Hepatocyte (in vitro differentiated cells): ENCODE data around the gene INPP4B. TPM values are rescaled to one million over a fixed set of nuclear protein-coding genes. Genes with fewer than 3 reads are reported as not detected.

Source experiments
- DNase-seq: peaks from one replicate; pipeline ENCODE4 v3.0.0-alpha.2; 2016; ENCODE audit warnings: low spot score
- H2AFZ ChIP-seq: fragments of 200-600 bp; sonication (generic); 2 replicates; pipeline ENCODE4 v1.6.0; 2016; ENCODE audit warnings: antibody characterized with exemption, mild to moderate bottlenecking
- H3K27ac ChIP-seq: fragments of 200-600 bp; sonication (generic); 2 replicates; pipeline ENCODE4 v1.5.1; 2016; ENCODE audit warnings: mild to moderate bottlenecking
- H3K27me3 ChIP-seq: fragments of 200-600 bp; sonication (generic); 2 replicates; pipeline ENCODE4 v1.6.1; 2016
- H3K36me3 ChIP-seq: fragments of 200-600 bp; sonication (generic); replicated peaks from 2 replicates; pipeline ENCODE4 v1.5.1; 2016; ENCODE audit warnings: low read depth; ENCODE audit not compliant: insufficient read depth
- H3K4me1 ChIP-seq: fragments of 200-600 bp; sonication (generic); 2 replicates; pipeline ENCODE4 v1.5.1; 2016; ENCODE audit warnings: mild to moderate bottlenecking, moderate library complexity; ENCODE audit not compliant: insufficient read depth
- H3K4me2 ChIP-seq: fragments of 200-600 bp; sonication (generic); 2 replicates; pipeline ENCODE4 v1.6.0; 2016
- H3K4me3 ChIP-seq: fragments of 200-600 bp; sonication (generic); 2 replicates; pipeline ENCODE4 v1.5.1; 2016; ENCODE audit warnings: mild to moderate bottlenecking
- H3K79me2 ChIP-seq: fragments of 200-600 bp; sonication (generic); 2 replicates; pipeline ENCODE4 v1.6.0; 2017; ENCODE audit warnings: mild to moderate bottlenecking
- H3K9me2 ChIP-seq: fragments of 200-600 bp; sonication (generic); replicated peaks from 2 replicates; pipeline ENCODE4 v1.6.0; 2017; ENCODE audit warnings: mild to moderate bottlenecking; ENCODE audit not compliant: insufficient read depth
- H3K9me3 ChIP-seq: fragments of 200-600 bp; sonication (generic); 2 replicates; pipeline ENCODE4 v1.5.1; 2016; ENCODE audit warnings: low read depth, mild to moderate bottlenecking
- H4K20me1 ChIP-seq: fragments of 200-600 bp; sonication (generic); 2 replicates; pipeline ENCODE4 v1.6.0; 2016; ENCODE audit warnings: mild to moderate bottlenecking; ENCODE audit not compliant: insufficient read depth, poor library complexity, severe bottlenecking
- CTCF ChIP-seq: fragments of 200-600 bp; sonication (generic); IDR thresholded peaks from 2 replicates; pipeline ENCODE4 v1.5.1; 2016; ENCODE audit warnings: antibody characterized with exemption, mild to moderate bottlenecking; ENCODE audit not compliant: poor library complexity
- EZH2 ChIP-seq: fragments of 200-600 bp; sonication (generic); IDR thresholded peaks from 2 replicates; pipeline ENCODE4 v1.6.1; 2016; ENCODE audit warnings: antibody characterized with exemption, mild to moderate bottlenecking, borderline replicate concordance
- EZH2phosphoT487 ChIP-seq: fragments of 200-600 bp; sonication (generic); IDR thresholded peaks from one replicate; pipeline ENCODE4 v1.6.1; 2018; ENCODE audit warnings: antibody characterized with exemption, mild to moderate bottlenecking, low read depth, moderate library complexity; ENCODE audit not compliant: unreplicated experiment, severe bottlenecking
- WGBS: methylation state at CpG from one replicate; pipeline ENCODE4 v1.1.6; 2016; ENCODE audit warnings: low lambda C conversion rate; ENCODE audit errors: missing lambda C conversion rate; 5-methylcytosine and 5-hydroxymethylcytosine counted together
- polyA plus RNA-seq: library from polyadenylated mRNA; unstranded; fragments of >200 nt; fragmentation: Nextera tagmentation; extraction: Ambion mirVana; gene quantifications from 2 replicates; pipeline ENCODE4 v1.2.1, GENCODE V29; 2016
- total RNA-seq: library from RNA; depleted of rRNA; stranded (reverse); fragments of >200 nt; gene quantifications from 2 replicates; pipeline ENCODE4 v1.2.3, GENCODE V29; 2014

INPP4B gene
- total and polyA plus RNA-seq, 2 experiments from 2014 or later: 4.2 to 7.1 TPM

- Histone ChIP-seq H3K36me3 (no peaks in the 10 kb centered on the region), H3K4me1 (no peaks in the 10 kb centered on the region), H3K4me3 (no peak overlapping the region), H3K79me2 (no peaks in the 10 kb centered on the region), H3K9me2 (no peaks in the 10 kb centered on the region), H3K4me2 (no peak overlapping the region), H3K27me3 (no peaks in the 10 kb centered on the region), H3K9me3 (no peaks in the 10 kb centered on the region), H2AFZ (no peak overlapping the region), H3K27ac (no peak overlapping the region), H4K20me1 (no peaks in the 10 kb centered on the region)
- WGBS: 87% methylated on average over 12 of the region's 12 CpGs
- TF ChIP-seq CTCF (no peak), EZH2phosphoT487 (no peak), EZH2 (no peak)
- no peak for DNase-seq
These were observed 509.7 kb downstream of the INPP4B start for GRCh38 chr4:142336251-142336934.

- no peaks in the 10 kb centered on the region for H3K79me2 ChIP-seq
- no peak overlapping the region for H3K4me3 ChIP-seq
- no peaks in the 10 kb centered on the region for H3K4me1 ChIP-seq
- H3K4me2 ChIP-seq: no peak overlapping the region
- H3K27me3 ChIP-seq: no peaks in the 10 kb centered on the region
- no peaks in the 10 kb centered on the region for H3K36me3 ChIP-seq
- no peaks in the 10 kb centered on the region for H3K9me2 ChIP-seq
- DNase-seq: no peak
- H3K9me3 ChIP-seq: no peaks in the 10 kb centered on the region
- H4K20me1 ChIP-seq: no peaks in the 10 kb centered on the region
- H2AFZ ChIP-seq: no peak overlapping the region
- H3K27ac ChIP-seq: no peak overlapping the region
- no peak for TF ChIP-seq CTCF
- TF ChIP-seq EZH2: no peak
- no peak for TF ChIP-seq EZH2phosphoT487
These were observed 511.2 kb downstream of the INPP4B start for GRCh38 chr4:142334931-142335330.

- Histone ChIP-seq H2AFZ (no peak overlapping the region), H3K9me3 (no peaks in the 10 kb centered on the region), H4K20me1 (no peaks in the 10 kb centered on the region), H3K27ac (no peak overlapping the region), H3K27me3 (no peaks in the 10 kb centered on the region), H3K36me3 (no peaks in the 10 kb centered on the region), H3K4me3 (no peak overlapping the region), H3K79me2 (no peaks in the 10 kb centered on the region), H3K4me1 (peaks cover under 1% of the 10 kb centered on the region), H3K4me2 (no peak overlapping the region), H3K9me2 (no peaks in the 10 kb centered on the region)
- WGBS: 78% methylated on average over 1 of the region's 1 CpG
- DNase-seq: no peak
- TF ChIP-seq CTCF (no peak), EZH2phosphoT487 (no peak), EZH2 (no peak)
These were observed 514.5 kb downstream of the INPP4B start for GRCh38 chr4:142331646-142332045.

GRCh38 chr4:142331132-142331531 lies 515.0 kb downstream of the INPP4B start:
- no peak overlapping the region for H2AFZ ChIP-seq
- WGBS: 87% methylated on average over 4 of the region's 4 CpGs
- peaks cover 4% of the 10 kb centered on the region for H3K4me1 ChIP-seq
- no peaks in the 10 kb centered on the region for H3K9me2 ChIP-seq
- no peak for DNase-seq
- H3K36me3 ChIP-seq: no peaks in the 10 kb centered on the region
- H3K27ac ChIP-seq: no peak overlapping the region
- H3K9me3 ChIP-seq: no peaks in the 10 kb centered on the region
- H3K79me2 ChIP-seq: no peaks in the 10 kb centered on the region
- H4K20me1 ChIP-seq: no peaks in the 10 kb centered on the region
- TF ChIP-seq EZH2phosphoT487: no peak
- no peak for TF ChIP-seq EZH2
- TF ChIP-seq CTCF: no peak
- H3K27me3 ChIP-seq: no peaks in the 10 kb centered on the region
- H3K4me3 ChIP-seq: no peak overlapping the region
- H3K4me2 ChIP-seq: no peak overlapping the region
